ENCODE data around the gene KRT36. TPM values are rescaled to one million over a fixed set of nuclear protein-coding genes. Genes with fewer than 3 reads are reported as not detected.

KRT36 gene
- total RNA-seq, 6 experiments from 2014 or later = not detected

DNA sequence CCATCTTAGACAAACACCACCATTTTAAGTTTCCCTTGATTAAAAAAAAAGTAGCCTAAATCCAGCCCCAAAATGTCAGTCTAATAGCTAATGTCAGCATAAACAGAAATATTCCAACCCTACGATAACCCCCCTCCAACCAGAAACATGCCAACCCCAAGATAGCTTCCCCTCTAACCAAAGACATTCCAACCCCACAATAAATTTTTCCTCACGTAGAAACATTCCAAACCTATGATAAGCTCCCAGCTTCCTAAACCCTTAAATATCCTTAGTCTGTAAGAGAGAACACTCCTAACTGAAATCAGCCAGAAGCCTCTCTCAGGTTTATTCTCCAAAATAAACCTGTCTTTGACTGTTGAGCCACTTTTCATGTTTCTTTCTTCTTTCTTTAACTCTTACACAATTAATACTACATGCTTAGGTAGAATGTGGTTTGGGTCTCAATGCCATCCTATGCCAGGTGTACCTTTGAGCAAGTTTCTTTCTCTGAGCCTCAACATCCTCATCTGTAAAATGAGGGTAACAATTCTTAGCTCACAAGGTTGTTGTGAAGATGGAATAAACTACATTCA is 38.5 kb downstream of the KRT36 start:
- Mint-ChIP-seq H3K9me3 (peaks cover 17% of the 10 kb centered on the region), H3K27me3 (ENCODE audit: insufficient read depth) (peaks cover 2% of the 10 kb centered on the region), H3K4me3 (no peak overlapping the region), H3K4me1 (ENCODE audit: low read depth) (peaks cover 79% of the 10 kb centered on the region), H3K36me3 (ENCODE audit: low read depth) (peaks cover 32% of the 10 kb centered on the region), H3K27ac (peak overlapping the region; percentile 14)
- no peak for TF ChIP-seq CTCF (IDR thresholded peaks at IDR 0.05)
- DNase-seq = peak; percentile 62

DNA sequence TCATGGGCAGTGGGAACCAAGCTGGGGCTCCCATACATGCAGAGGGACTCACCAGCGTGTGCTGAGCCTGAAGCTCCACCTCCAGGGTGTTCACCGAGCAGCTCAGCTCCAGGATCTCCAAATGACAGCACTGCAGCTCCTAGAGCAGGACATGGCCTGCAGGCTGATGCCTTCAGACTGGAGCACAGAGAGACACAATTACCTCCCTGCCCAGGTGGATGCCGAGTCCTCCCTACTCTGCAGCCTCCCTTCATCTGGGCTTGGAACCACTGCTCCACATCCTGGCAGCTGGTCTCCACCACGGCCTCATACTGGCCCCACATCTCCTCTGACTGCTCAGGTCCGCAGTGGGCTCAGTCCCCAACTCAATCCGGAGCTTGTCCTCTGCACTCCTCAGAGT is 40.7 kb downstream of the KRT36 start:
- peaks cover 17% of the 10 kb centered on the region for H3K9me3 Mint-ChIP-seq
- no peak overlapping the region for H3K4me3 Mint-ChIP-seq
- DNase-seq = no peak
- H3K27ac Mint-ChIP-seq = no peak overlapping the region
- H3K36me3 Mint-ChIP-seq (ENCODE audit: low read depth) = peaks cover 32% of the 10 kb centered on the region
- TF ChIP-seq CTCF (IDR thresholded peaks at IDR 0.05) = no peak
- peaks cover 84% of the 10 kb centered on the region for H3K4me1 Mint-ChIP-seq (ENCODE audit: low read depth)
- H3K27me3 Mint-ChIP-seq (ENCODE audit: insufficient read depth) = peaks cover 4% of the 10 kb centered on the region

DNA sequence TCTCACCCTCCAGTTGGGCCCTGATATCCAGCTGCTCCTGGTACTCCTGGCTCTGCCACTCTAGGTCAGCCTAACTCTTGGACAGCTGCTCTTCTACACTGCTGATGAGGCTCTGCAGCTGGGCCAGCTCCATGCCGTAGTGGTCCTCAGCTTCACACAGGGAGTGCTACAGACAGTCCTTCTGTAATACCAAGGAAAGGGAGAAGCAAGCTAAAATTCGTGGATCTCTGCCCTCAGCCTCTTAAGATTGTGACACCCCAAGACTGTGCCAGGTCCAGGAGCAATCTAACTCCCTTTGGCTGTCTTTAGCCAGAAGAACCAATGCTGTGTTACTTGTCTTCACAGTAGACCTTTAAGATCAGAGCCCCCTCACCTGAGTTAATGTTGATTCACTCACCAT is 41.2 kb downstream of the KRT36 start:
- DNase-seq = no peak
- Mint-ChIP-seq H3K9me3 (peaks cover 17% of the 10 kb centered on the region), H3K36me3 (ENCODE audit: low read depth) (peaks cover 28% of the 10 kb centered on the region), H3K4me3 (no peak overlapping the region), H3K4me1 (ENCODE audit: low read depth) (peaks cover 88% of the 10 kb centered on the region), H3K27ac (no peak overlapping the region; the same call in 1 of the 2 replicates), H3K27me3 (ENCODE audit: insufficient read depth) (peaks cover 4% of the 10 kb centered on the region)
- no peak for TF ChIP-seq CTCF (IDR thresholded peaks at IDR 0.05)

DNA sequence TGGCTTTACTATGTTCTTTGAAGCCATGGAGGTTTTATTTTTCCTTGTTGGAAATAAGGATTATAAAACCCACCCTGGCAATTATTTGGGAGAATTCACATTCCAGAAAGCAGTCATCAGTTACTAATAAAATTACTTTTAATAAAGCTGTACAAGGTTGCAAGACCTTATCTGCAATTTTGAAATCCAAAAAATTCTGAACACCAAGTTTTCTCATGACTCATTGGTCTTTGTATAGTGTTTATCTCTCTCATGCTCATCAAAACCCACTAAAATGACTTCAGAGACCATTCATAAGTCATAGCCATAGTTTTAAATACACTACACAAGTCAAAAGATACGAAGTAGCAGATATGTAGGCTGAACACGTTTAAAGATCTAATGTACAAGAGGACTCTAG is 42.9 kb downstream of the KRT36 start:
- H3K4me3 Mint-ChIP-seq = peak overlapping the region; percentile 53
- peak overlapping the region; percentile 68 for H3K27ac Mint-ChIP-seq
- DNase-seq = peak; percentile 80
- H3K36me3 Mint-ChIP-seq (ENCODE audit: low read depth) = peaks cover 16% of the 10 kb centered on the region
- peaks cover 4% of the 10 kb centered on the region for H3K27me3 Mint-ChIP-seq (ENCODE audit: insufficient read depth)
- H3K9me3 Mint-ChIP-seq = peaks cover 6% of the 10 kb centered on the region
- no peak for TF ChIP-seq CTCF (IDR thresholded peaks at IDR 0.05)
- peaks cover 96% of the 10 kb centered on the region for H3K4me1 Mint-ChIP-seq (ENCODE audit: low read depth)

DNA sequence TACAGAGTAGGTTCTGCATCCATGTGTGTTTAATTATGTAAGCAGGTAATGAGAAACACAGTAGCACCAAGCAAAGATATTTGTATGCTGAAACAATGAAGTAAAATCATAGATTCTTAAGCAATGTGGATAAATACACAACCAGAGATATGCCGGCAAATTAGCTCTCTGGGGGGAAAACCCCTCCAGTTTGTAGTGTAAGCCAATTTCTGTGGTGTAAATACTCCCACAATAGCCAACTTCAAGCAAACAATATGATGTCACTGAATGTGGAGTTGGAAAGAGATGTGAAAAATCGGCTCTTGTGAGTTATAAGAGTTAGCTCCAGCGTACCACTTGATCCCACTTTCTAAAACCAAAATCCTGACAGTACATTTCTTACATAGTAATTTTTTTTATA is 45.1 kb downstream of the KRT36 start:
- peaks cover 4% of the 10 kb centered on the region for H3K27me3 Mint-ChIP-seq (ENCODE audit: insufficient read depth)
- no peak for DNase-seq
- H3K36me3 Mint-ChIP-seq (ENCODE audit: low read depth) = peaks cover 9% of the 10 kb centered on the region
- H3K4me3 Mint-ChIP-seq = no peak overlapping the region
- H3K4me1 Mint-ChIP-seq (ENCODE audit: low read depth) = peaks cover 82% of the 10 kb centered on the region
- 0 out of 2 replicates have a peak overlapping the region, but pooled peaks have one; percentile 53 for H3K27ac Mint-ChIP-seq
- no peak for TF ChIP-seq CTCF (IDR thresholded peaks at IDR 0.05)
- H3K9me3 Mint-ChIP-seq = 0 out of 2 replicates have a peak, but pooled peaks cover 4% of the 10 kb centered on the region

Measured in HFFc6 (cell line).